Measurements from ENCODE around the gene CAPN2.

GRCh38 chr1:223724376-223724775 lies 12.0 kb downstream of the CAPN2 start:
- no peak for TF ChIP-seq POLR2A (IDR thresholded peaks at IDR 0.05)
- no peak for TF ChIP-seq CTCF (IDR thresholded peaks at IDR 0.05)
- TF ChIP-seq EP300 (IDR thresholded peaks at IDR 0.05) = no peak
- no peak for TF ChIP-seq POLR2AphosphoS5 (IDR thresholded peaks at IDR 0.05)

All from suprapubic skin (tissue), 4 donors.